Neural crest cell (in vitro differentiated cells): ENCODE results near the gene SOHLH2. TPM values are rescaled to one million over a fixed set of nuclear protein-coding genes. Genes with fewer than 3 reads are reported as not detected.

Source experiments
- DNase-seq: peaks from one replicate; pipeline ENCODE4 v3.0.0; 2021; ENCODE audit warnings: low read depth, mixed read lengths, low spot score
- H3K27ac Mint-ChIP-seq: one replicate; pipeline ENCODE4 v1.8.0; 2021; ENCODE audit warnings: mild to moderate bottlenecking, mixed read lengths; ENCODE audit not compliant: unreplicated experiment
- H3K27me3 Mint-ChIP-seq: 2 replicates; pipeline ENCODE4 v1.8.0; 2021; ENCODE audit warnings: low read depth, mild to moderate bottlenecking, mixed read lengths
- H3K36me3 Mint-ChIP-seq: 2 replicates; pipeline ENCODE4 v1.8.0; 2021; ENCODE audit warnings: low read depth, mild to moderate bottlenecking, mixed read lengths
- H3K4me1 Mint-ChIP-seq: 2 replicates; pipeline ENCODE4 v1.8.0; 2021; ENCODE audit warnings: mixed read lengths
- H3K4me3 Mint-ChIP-seq: one replicate; pipeline ENCODE4 v1.8.0; 2021; ENCODE audit warnings: mild to moderate bottlenecking, mixed read lengths
- H3K9me3 Mint-ChIP-seq: 2 replicates; pipeline ENCODE4 v1.8.0; 2021; ENCODE audit warnings: mixed read lengths
- CTCF ChIP-seq: fragments of 200-600 bp; sonication (generic); conservative IDR thresholded peaks from 2 replicates; pipeline ENCODE4 v1.5.0; 2021; ENCODE audit warnings: antibody characterized with exemption, mild to moderate bottlenecking
- total RNA-seq: library from RNA; stranded (reverse); gene quantifications from 2 replicates; pipeline ENCODE4 v1.2.1, GENCODE V29; 2021

Gene SOHLH2
- total RNA-seq, 1 donor from 2014 or later, result 0.21 TPM

GRCh38 chr13:36154567-36155291, 59.6 kb downstream of the SOHLH2 start:
- peaks cover 8% of the 10 kb centered on the region for H3K27me3 Mint-ChIP-seq
- H3K27ac Mint-ChIP-seq, result no peak overlapping the region
- DNase-seq, result peak; percentile 4
- H3K4me1 Mint-ChIP-seq, result peaks cover 10% of the 10 kb centered on the region
- no peaks in the 10 kb centered on the region for H3K36me3 Mint-ChIP-seq
- H3K4me3 Mint-ChIP-seq, result peak overlapping the region; percentile 8
- TF ChIP-seq CTCF, result no peak
- no peaks in the 10 kb centered on the region for H3K9me3 Mint-ChIP-seq

GRCh38 chr13:36151591-36151990, 62.8 kb downstream of the SOHLH2 start:
- H3K9me3 Mint-ChIP-seq, result no peaks in the 10 kb centered on the region
- no peak overlapping the region for H3K4me3 Mint-ChIP-seq
- DNase-seq, result no peak

GRCh38 chr13:36148446-36148845, 65.9 kb downstream of the SOHLH2 start:
- H3K4me3 Mint-ChIP-seq, result no peak overlapping the region
- H3K27ac Mint-ChIP-seq, result no peak overlapping the region
- no peak for DNase-seq

More at GRCh38 chr13:36151591-36151990, 62.8 kb downstream of the SOHLH2 start:
- no peak overlapping the region for H3K27ac Mint-ChIP-seq
- H3K4me1 Mint-ChIP-seq, result peaks cover 10% of the 10 kb centered on the region
- no peak for TF ChIP-seq CTCF
- H3K36me3 Mint-ChIP-seq, result no peaks in the 10 kb centered on the region
- peaks cover 8% of the 10 kb centered on the region for H3K27me3 Mint-ChIP-seq

GRCh38 chr13:36147330-36147729, 67.0 kb downstream of the SOHLH2 start:
- Mint-ChIP-seq H3K36me3 (no peaks in the 10 kb centered on the region), H3K27ac (no peak overlapping the region)

More at GRCh38 chr13:36148446-36148845, 65.9 kb downstream of the SOHLH2 start:
- H3K36me3 Mint-ChIP-seq, result no peaks in the 10 kb centered on the region
- TF ChIP-seq CTCF, result no peak
- no peaks in the 10 kb centered on the region for H3K9me3 Mint-ChIP-seq
- no peaks in the 10 kb centered on the region for H3K4me1 Mint-ChIP-seq
- peaks cover under 1% of the 10 kb centered on the region for H3K27me3 Mint-ChIP-seq

GRCh38 chr13:36146511-36147269, 67.7 kb downstream of the SOHLH2 start:
- no peak for DNase-seq
- Mint-ChIP-seq H3K9me3 (no peaks in the 10 kb centered on the region), H3K36me3 (no peaks in the 10 kb centered on the region), H3K4me3 (no peak overlapping the region), H3K4me1 (no peaks in the 10 kb centered on the region), H3K27ac (no peak overlapping the region), H3K27me3 (no peaks in the 10 kb centered on the region)
- no peak for TF ChIP-seq CTCF

More at GRCh38 chr13:36147330-36147729, 67.0 kb downstream of the SOHLH2 start:
- Mint-ChIP-seq H3K27me3 (no peaks in the 10 kb centered on the region), H3K9me3 (no peaks in the 10 kb centered on the region), H3K4me1 (no peaks in the 10 kb centered on the region), H3K4me3 (no peak overlapping the region)
- TF ChIP-seq CTCF, result no peak
- no peak for DNase-seq
